MM.1S (cell line): Measurements from ENCODE around the gene UPK3B.
"Not testable (repeated sequence)": the region's sequence is repeated elsewhere in the genome, so short reads cannot be mapped to it uniquely, and the experiment has no call there.

Experiments used
- CTCF ChIP-seq: fragments of 300-600 bp; sonication (generic); IDR thresholded peaks from 2 replicates; pipeline ENCODE4 v1.5.1; 2016; ENCODE audit warnings: antibody characterized with exemption, low read length, mixed read lengths
- EZH2 ChIP-seq: fragments of 300-600 bp; sonication (generic); optimal IDR thresholded peaks from 2 replicates; pipeline ENCODE3; 2017; ENCODE audit warnings: low read depth, mild to moderate bottlenecking, antibody characterized with exemption, low read length, mixed read lengths

GRCh38 chr7:76506643-76507042 lies 3.7 kb upstream of the UPK3B start:
- not testable (repeated sequence) for TF ChIP-seq CTCF, EZH2
